Measurements from ENCODE around the gene SYTL3. TPM values are rescaled to one million over a fixed set of nuclear protein-coding genes. Genes with fewer than 3 reads are reported as not detected.

Gene SYTL3
- total RNA-seq, 6 experiments from 2014 or later: 3.1 to 5.7 (median 3.9) TPM

- H3K4me1 Mint-ChIP-seq (ENCODE audit: low read depth): no peaks in the 10 kb centered on the region
- no peak overlapping the region for H3K4me3 Mint-ChIP-seq
- peaks cover 33% of the 10 kb centered on the region for H3K36me3 Mint-ChIP-seq (ENCODE audit: low read depth)
- H3K9me3 Mint-ChIP-seq: no peaks in the 10 kb centered on the region
- peaks cover 6% of the 10 kb centered on the region; the same call in 1 of the 2 replicates for H3K27me3 Mint-ChIP-seq (ENCODE audit: insufficient read depth)
- no peak for DNase-seq
- no peak for TF ChIP-seq CTCF (IDR thresholded peaks at IDR 0.05)
- H3K27ac Mint-ChIP-seq: no peak overlapping the region
Observed at GRCh38 chr6:158764926-158765325, 115.1 kb downstream of the SYTL3 start.

- no peak for TF ChIP-seq CTCF (IDR thresholded peaks at IDR 0.05)
- Mint-ChIP-seq H3K4me1 (ENCODE audit: low read depth) (no peaks in the 10 kb centered on the region), H3K27ac (no peak overlapping the region), H3K27me3 (ENCODE audit: insufficient read depth) (peaks cover 6% of the 10 kb centered on the region), H3K9me3 (no peaks in the 10 kb centered on the region), H3K36me3 (ENCODE audit: low read depth) (peaks cover 39% of the 10 kb centered on the region), H3K4me3 (no peak overlapping the region)
- DNase-seq: no peak
Observed at GRCh38 chr6:158765499-158766068, 115.7 kb downstream of the SYTL3 start.

GRCh38 chr6:158766621-158767455, 117.0 kb downstream of the SYTL3 start:
- H3K4me3 Mint-ChIP-seq: no peak overlapping the region
- DNase-seq: no peak
- H3K36me3 Mint-ChIP-seq (ENCODE audit: low read depth): peaks cover 52% of the 10 kb centered on the region
- H3K4me1 Mint-ChIP-seq (ENCODE audit: low read depth): no peaks in the 10 kb centered on the region
- H3K9me3 Mint-ChIP-seq: no peaks in the 10 kb centered on the region
- peak overlapping the region; percentile 43; the same call in 1 of the 2 replicates for H3K27ac Mint-ChIP-seq
- peaks cover 4% of the 10 kb centered on the region for H3K27me3 Mint-ChIP-seq (ENCODE audit: insufficient read depth)
- TF ChIP-seq CTCF (IDR thresholded peaks at IDR 0.05): no peak

GRCh38 chr6:158767709-158768108, 117.9 kb downstream of the SYTL3 start:
- Mint-ChIP-seq H3K4me3 (no peak overlapping the region), H3K9me3 (no peaks in the 10 kb centered on the region), H3K27ac (peak overlapping the region; percentile 43; the same call in 1 of the 2 replicates), H3K4me1 (ENCODE audit: low read depth) (peaks cover under 1% of the 10 kb centered on the region; the same call in 1 of the 2 replicates), H3K27me3 (ENCODE audit: insufficient read depth) (peaks cover 4% of the 10 kb centered on the region), H3K36me3 (ENCODE audit: low read depth) (peaks cover 56% of the 10 kb centered on the region)
- TF ChIP-seq CTCF (IDR thresholded peaks at IDR 0.05): no peak
- DNase-seq: no peak

GRCh38 chr6:158768436-158768835, 118.6 kb downstream of the SYTL3 start:
- Mint-ChIP-seq H3K36me3 (ENCODE audit: low read depth) (peaks cover 62% of the 10 kb centered on the region), H3K27ac (no peak overlapping the region), H3K27me3 (ENCODE audit: insufficient read depth) (peaks cover 4% of the 10 kb centered on the region), H3K9me3 (no peaks in the 10 kb centered on the region), H3K4me3 (no peak overlapping the region), H3K4me1 (ENCODE audit: low read depth) (peaks cover 8% of the 10 kb centered on the region; the same call in 1 of the 2 replicates)
- DNase-seq: no peak
- TF ChIP-seq CTCF (IDR thresholded peaks at IDR 0.05): no peak

Data from HFFc6 (cell line).